Nephron (organoid): ENCODE measurements around the gene HABP2.
A peak's percentile ranks its signal among the peaks of the same experiment; 100 is the strongest.

Source experiments
- H3K27ac Mint-ChIP-seq, 3 experiments: 2 replicates each; pipeline ENCODE4 v1.8.0; 2020; ENCODE audit warnings: mixed read lengths in 3 of 3, mild to moderate bottlenecking in 2 of 3, moderate library complexity in 1 of 3
- H3K27me3 Mint-ChIP-seq: 2 replicates; pipeline ENCODE4 v1.8.0; 2021; ENCODE audit warnings: low read depth, mild to moderate bottlenecking, moderate library complexity, mixed read lengths
- H3K36me3 Mint-ChIP-seq: 2 replicates; pipeline ENCODE4 v1.8.0; 2020; ENCODE audit warnings: low read depth, mixed read lengths
- H3K4me1 Mint-ChIP-seq: 2 replicates; pipeline ENCODE4 v1.8.0; 2020; ENCODE audit warnings: mixed read lengths
- H3K4me3 Mint-ChIP-seq, 3 experiments: 2 replicates each; pipeline ENCODE4 v1.8.0; 2020; ENCODE audit warnings: mild to moderate bottlenecking in 3 of 3, mixed read lengths in 3 of 3, moderate library complexity in 2 of 3
- H3K9me3 Mint-ChIP-seq: 2 replicates; pipeline ENCODE4 v1.8.0; 2020; ENCODE audit warnings: mixed read lengths
- TF ChIP-seq, protein P1 (sequence below), 3 experiments: fragments of 200-600 bp; sonication (generic); IDR thresholded peaks; one replicate each; pipeline ENCODE4 v1.5.0; 2021; ENCODE audit warnings: antibody characterized with exemption in 3 of 3; ENCODE audit not compliant: unreplicated experiment in 3 of 3

Gene HABP2

DNA sequence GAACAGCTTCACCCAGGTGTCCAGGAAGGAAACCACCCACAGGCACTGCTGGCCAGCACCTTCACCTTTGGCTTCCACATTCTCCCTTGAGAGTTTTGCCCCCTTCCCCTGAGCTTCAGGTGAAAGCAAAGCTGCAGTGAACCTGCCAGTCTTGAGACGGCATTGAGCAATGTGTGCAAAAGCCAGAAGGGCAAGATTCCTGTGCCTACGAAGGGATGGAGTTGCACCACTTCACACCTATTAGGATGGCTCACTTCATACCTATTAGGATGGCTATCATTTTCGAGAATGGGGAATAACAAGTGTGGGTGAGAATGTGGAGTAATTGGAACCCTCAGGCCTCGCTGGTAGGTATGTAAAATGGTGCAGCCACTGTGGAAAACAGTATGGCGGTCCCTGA, 7.2 kb downstream of the HABP2 start:
- H3K4me1 Mint-ChIP-seq, result peaks cover 62% of the 10 kb centered on the region
- TF ChIP-seq, protein P1, sequence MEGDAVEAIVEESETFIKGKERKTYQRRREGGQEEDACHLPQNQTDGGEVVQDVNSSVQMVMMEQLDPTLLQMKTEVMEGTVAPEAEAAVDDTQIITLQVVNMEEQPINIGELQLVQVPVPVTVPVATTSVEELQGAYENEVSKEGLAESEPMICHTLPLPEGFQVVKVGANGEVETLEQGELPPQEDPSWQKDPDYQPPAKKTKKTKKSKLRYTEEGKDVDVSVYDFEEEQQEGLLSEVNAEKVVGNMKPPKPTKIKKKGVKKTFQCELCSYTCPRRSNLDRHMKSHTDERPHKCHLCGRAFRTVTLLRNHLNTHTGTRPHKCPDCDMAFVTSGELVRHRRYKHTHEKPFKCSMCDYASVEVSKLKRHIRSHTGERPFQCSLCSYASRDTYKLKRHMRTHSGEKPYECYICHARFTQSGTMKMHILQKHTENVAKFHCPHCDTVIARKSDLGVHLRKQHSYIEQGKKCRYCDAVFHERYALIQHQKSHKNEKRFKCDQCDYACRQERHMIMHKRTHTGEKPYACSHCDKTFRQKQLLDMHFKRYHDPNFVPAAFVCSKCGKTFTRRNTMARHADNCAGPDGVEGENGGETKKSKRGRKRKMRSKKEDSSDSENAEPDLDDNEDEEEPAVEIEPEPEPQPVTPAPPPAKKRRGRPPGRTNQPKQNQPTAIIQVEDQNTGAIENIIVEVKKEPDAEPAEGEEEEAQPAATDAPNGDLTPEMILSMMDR (IDR thresholded peaks at IDR 0.05; ENCODE audit: unreplicated experiment in 3 of 3), result no peak
- peaks cover 47% of the 10 kb centered on the region for H3K27me3 Mint-ChIP-seq

DNA sequence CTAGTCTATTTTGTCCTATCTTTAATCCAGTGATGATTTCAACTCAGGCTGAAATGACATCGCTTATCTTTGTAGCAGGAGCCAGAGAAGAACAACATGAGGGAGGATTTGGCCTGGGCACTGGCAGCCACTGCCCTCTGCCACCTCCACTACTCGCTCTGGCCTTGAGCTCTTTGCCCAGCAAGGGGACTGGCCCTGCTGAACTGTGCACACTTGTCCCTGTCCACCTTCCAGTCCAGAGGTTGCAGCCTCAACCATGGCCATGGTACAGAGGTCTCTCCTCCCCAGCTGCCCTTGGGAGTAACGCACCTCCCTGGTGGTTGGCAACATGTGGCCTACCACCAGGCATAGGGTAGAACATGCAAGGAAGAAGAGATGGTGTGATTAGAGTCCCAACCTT, 8.4 kb downstream of the HABP2 start:
- H3K4me3 Mint-ChIP-seq, result no peak overlapping the region
- peaks cover 53% of the 10 kb centered on the region for H3K4me1 Mint-ChIP-seq
- TF ChIP-seq, protein P1 (IDR thresholded peaks at IDR 0.05; ENCODE audit: unreplicated experiment in 3 of 3), result no peak
- no peaks in the 10 kb centered on the region for H3K36me3 Mint-ChIP-seq
- H3K27ac Mint-ChIP-seq, result peak overlapping the region in 2 of 3 experiments; percentile 0 to 40
- H3K9me3 Mint-ChIP-seq, result no peaks in the 10 kb centered on the region
- H3K27me3 Mint-ChIP-seq, result peaks cover 47% of the 10 kb centered on the region

More for the DNA sequence above, 7.2 kb downstream of the HABP2 start:
- no peak overlapping the region for H3K27ac Mint-ChIP-seq
- no peaks in the 10 kb centered on the region for H3K36me3 Mint-ChIP-seq
- H3K4me3 Mint-ChIP-seq, result no peak overlapping the region
- no peaks in the 10 kb centered on the region for H3K9me3 Mint-ChIP-seq

DNA sequence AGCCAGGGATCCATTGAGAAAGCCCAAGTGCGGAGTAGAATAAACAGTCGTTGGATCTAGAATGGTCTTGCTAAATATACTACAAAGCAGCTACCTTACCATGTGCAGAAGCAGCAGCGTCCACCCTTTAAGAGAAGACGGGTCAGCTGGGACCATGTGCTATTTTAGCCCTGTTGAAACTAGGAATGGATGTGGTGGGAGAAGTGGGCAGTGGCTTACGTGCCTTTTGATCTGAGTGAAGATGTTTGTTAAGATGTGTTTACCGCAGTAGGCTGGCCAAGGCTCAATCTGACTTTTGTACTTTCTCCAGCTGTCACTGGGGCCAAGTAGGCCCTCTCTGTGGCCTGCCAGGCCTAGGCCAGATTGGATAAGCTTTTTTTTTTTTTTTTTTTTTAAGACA, 9.2 kb downstream of the HABP2 start:
- Mint-ChIP-seq H3K4me3 (peak overlapping the region in 2 of 3 experiments; percentile 2 to 6), H3K27me3 (peaks cover 47% of the 10 kb centered on the region), H3K4me1 (peaks cover 49% of the 10 kb centered on the region), H3K9me3 (no peaks in the 10 kb centered on the region), H3K27ac (peak overlapping the region in 2 of 3 experiments; percentile 27 to 40), H3K36me3 (no peaks in the 10 kb centered on the region)
- TF ChIP-seq, protein P1 (IDR thresholded peaks at IDR 0.05; ENCODE audit: unreplicated experiment in 3 of 3), result no peak

DNA sequence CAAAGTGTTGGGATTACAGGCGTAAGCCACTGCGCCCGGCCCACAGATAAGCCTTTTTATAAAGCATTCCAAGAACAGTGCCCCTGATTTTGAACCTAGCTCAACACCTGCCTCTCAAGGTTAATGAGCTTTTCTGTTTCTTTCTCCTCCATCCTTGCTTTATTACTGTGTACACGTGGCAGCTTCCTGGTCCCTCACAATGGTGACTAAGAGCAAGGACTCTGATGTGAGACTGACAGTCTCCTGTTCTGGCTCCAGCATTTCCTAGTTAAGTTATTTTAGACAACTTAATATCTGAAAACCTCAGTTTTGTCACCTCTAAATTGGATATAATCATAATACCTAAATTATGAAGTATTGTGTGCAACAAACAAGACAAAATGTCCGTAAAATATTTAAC, 9.9 kb downstream of the HABP2 start:
- Mint-ChIP-seq H3K9me3 (no peaks in the 10 kb centered on the region), H3K27me3 (peaks cover 41% of the 10 kb centered on the region), H3K27ac (peak overlapping the region in 1 of 3 experiments; percentile 37), H3K4me3 (no peak overlapping the region), H3K4me1 (peaks cover 43% of the 10 kb centered on the region), H3K36me3 (no peaks in the 10 kb centered on the region)
- TF ChIP-seq, protein P1 (IDR thresholded peaks at IDR 0.05; ENCODE audit: unreplicated experiment in 3 of 3), result no peak

DNA sequence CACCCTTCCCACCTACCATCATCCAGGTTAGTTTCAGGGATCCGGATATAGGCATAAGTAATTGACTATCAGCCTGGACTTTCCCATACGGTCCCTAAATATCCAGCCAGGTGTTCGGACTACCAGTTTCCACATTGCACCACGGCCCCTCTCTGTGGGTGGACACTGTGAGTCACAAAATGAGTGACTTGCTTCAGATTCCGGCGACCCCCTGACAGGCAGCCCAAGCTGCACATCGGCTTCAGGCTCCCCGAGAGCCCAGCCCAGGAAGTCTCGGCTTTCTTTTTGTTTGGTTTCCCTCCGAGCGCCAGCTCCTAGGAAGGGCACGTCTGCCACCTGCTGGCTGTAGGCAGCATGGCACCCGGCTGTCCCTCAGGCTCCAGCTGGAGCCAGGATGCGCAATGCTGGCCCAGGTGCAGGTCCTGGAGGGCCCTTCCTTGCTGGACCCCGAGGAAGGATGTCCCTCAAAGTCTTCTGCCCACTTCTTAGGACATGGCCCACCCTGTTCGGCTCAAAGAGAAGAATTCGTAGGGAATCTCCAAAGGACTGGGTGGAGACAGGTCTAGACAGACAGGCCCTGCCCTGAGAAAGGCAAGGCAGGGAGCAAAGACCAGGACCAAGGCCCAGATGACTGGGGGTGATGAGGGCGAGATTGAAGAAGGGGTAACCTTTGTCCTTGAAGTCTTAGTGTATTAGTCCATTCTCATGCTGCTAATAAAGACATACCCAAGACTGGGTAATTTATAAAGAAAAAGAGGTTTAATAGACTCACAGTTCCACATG, 10.6 kb downstream of the HABP2 start:
- Mint-ChIP-seq H3K36me3 (no peaks in the 10 kb centered on the region), H3K27me3 (peaks cover 33% of the 10 kb centered on the region), H3K27ac (peak overlapping the region in 2 of 3 experiments; percentile 37 to 40), H3K9me3 (no peaks in the 10 kb centered on the region), H3K4me3 (peak overlapping the region; percentile 77 to 83 (median 78)), H3K4me1 (peaks cover 35% of the 10 kb centered on the region)
- TF ChIP-seq, protein P1 (IDR thresholded peaks at IDR 0.05; ENCODE audit: unreplicated experiment in 3 of 3), result peak; percentile 92 to 98 (median 97)

DNA sequence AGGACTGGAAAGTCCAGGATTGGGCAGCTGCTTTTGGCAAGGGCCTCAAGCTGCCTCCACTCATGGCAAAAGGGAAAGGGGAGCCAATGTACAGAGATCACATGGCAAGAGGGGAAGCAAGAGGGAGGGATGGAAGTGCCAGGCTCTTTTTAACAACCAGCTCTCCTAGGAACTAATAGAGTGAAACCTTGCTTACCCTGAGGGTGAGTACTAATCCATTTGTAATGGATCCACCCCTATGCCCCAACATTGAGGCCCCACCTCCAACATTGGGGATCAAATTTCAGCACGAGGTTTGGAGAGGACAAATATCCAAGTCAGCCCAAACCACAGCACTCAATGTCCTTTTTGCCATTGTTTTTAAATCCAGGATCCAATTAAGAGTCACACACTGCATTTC, 12.5 kb downstream of the HABP2 start:
- Mint-ChIP-seq H3K4me3 (no peak overlapping the region), H3K4me1 (peaks cover 44% of the 10 kb centered on the region), H3K9me3 (no peaks in the 10 kb centered on the region), H3K36me3 (no peaks in the 10 kb centered on the region), H3K27me3 (peaks cover 25% of the 10 kb centered on the region), H3K27ac (no peak overlapping the region)
- TF ChIP-seq, protein P1 (IDR thresholded peaks at IDR 0.05; ENCODE audit: unreplicated experiment in 3 of 3), result no peak
